ENCODE measurements around the gene UGDH.
"Not testable (repeated sequence)": the region's sequence is repeated elsewhere in the genome, so short reads cannot be mapped to it uniquely, and the experiment has no call there.

The UGDH gene

DNA sequence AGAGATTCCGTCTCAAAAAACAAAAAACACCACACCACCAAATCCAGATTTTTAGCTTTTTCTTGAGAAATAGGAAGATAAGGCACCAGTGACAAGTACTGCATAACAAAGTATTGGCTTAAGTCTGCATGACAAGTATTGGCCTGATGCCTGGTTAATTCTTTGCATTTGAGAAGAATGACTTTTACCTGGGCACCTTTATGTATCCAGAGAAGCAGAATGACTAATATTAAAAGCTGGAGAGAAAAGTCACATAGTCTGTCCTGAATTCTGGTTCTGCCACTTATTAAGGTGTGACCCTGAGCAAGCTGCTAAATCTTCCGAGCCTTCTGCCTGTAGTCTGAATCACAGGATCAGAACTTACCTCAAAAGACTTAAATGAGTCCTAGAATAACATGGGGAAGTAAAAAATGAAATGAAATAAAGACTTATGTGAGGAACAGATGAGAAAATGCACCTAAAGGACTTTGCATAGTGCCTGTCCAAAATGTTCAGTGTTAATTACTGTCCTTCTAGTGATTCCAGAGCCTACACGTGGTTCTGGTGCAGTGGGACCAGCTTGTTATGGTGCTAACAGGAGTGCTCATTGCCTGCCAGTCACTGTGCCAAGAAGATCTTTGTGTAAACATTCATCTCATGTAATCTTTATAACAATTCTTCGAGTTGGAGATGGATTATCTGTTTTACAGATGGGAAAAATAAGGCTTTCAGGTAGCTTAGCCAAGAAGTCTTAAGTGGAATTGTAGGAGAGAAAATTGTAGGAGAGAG lies 31.6 kb downstream of the UGDH start:
- DNase-seq (ENCODE audit: low read depth in 2 of 2), result no peak

DNA sequence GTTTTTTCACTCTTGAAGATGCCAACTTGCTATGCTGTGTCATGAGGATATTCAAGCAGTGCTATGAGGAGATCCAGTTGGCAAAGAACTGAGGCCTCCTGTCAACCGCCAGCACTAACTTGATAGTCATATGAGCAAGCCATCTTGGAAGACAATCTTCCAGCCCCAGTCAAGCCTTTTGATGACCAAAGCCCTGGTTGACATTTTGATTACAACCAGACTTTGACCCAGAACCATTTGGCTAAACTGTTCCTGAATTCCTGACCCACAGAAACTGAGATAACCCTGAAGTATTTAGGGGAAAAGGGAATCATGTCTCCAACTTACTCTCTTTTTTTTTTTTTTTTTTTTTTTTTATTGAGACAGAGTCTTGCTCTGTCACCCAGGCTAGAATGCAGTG lies 32.9 kb downstream of the UGDH start:
- DNase-seq (ENCODE audit: low read depth in 2 of 2), result no peak

DNA sequence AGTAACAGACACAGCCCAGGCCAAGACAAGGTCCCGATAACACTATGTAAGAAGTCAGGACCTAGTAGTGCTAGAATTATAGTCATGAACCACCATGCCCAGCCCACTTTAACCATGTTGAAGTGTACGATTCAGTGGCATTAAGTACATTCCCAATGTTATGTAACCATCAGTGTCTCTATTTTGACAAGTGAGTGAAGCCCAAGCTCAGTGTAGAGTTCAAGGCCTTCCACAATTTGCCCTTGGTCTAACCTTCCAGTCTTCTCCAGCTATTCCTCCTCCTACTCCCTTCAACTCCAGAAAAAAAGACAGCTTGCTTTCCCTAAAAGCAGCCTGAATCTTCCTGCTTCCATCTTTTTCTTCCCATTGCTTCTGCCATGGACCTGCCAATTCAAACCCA lies 36.9 kb downstream of the UGDH start:
- DNase-seq (ENCODE audit: low read depth in 2 of 2), result no peak

DNA sequence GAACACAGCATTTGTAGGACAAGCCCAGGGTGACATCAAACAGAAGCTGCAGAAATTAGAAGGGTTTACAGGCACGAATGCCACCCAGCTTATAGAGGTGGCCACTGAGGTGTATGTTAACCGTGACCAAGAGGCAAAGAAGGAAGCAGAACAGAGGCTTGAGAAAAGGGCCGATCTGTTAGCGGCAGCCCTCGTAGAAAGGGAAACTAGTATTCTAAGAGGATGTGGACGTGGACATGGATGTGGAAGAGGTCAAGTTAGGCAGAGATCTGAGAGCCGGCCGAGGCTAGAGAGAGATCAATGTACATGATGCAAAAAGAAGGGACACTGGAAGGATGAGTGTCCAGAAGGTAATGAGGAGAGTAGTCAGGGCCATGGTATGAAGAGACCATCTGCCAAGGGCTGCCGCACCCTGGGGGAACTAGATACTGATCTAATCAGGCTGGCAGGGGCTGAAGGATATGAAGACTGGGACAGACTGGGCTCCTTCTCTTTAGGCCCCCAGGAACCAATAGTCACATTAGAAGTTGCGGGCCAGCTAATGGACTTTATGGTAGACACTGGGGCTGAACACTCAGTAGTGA lies 40.9 kb downstream of the UGDH start:
- DNase-seq (ENCODE audit: low read depth in 2 of 2), result no peak

DNA sequence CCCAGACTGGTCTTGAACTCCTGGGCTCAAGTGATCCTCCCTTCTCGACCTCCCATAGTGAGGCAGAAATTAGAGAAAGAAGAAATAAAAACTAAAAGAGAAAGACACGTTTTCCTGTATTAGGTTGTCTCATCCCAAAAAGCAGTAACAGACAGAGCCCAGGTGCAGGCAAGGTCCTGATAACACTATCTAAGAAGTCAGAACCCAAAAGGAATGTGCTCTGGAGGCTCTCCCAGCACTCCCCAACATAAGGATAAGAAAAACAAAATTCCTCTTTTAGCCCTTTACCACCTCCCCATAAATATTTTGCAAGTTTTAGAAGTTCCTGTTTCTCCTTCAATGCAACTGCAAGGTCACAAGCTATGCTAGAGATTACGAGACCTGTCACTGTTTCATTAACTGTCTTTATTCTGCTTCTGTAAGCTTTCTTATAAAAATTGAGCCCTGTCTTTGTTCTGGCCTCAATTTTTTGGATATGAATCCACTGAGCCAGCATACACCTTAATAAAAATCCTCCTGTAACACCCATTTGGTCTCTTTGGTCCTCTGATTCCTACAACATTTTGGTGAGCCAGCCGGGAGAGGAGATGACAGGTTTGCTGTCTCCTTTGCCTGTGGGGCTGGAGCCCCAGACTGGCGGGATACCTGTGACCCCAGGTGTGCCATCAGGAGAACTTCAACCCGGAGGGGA lies 42.5 kb downstream of the UGDH start:
- DNase-seq (ENCODE audit: low read depth in 2 of 2), result no peak

DNA sequence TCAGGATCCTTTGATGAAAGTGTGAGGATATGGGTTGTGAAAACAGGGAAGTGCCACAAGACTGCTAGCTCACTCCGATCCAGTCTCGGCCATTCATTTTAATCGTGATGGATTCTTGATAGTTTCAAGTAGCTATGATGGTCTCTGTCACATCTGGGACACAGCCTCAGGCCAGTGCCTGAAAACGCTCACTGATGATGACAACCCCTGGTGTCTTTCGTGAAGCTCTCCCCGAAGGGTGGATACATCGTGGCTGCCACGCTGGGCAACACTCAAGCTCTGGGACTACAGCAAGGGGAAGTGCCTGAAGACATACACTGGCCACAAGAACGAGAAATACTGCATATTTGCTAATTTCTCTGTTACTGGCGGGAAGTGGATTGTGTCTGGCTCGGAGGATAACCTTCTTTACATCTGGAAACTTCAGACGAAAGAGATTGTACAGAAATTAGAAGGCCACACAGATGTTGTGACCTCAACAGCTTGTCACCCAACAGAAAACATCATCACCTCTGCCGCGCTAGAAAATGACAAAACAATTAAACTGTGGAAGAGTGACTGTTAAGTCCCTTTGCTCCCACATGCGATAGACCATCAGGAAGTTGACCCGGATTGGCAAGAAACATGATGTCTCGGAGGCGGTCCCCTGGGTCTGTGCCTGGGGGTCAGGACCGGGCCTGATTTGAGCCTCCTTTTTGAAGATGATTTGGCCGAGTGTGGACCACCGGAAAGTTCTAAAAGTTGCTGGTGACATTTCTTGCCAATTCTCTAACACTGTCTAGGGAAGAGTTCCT lies 46.1 kb downstream of the UGDH start:
- no peak for DNase-seq (ENCODE audit: low read depth in 2 of 2)

DNA sequence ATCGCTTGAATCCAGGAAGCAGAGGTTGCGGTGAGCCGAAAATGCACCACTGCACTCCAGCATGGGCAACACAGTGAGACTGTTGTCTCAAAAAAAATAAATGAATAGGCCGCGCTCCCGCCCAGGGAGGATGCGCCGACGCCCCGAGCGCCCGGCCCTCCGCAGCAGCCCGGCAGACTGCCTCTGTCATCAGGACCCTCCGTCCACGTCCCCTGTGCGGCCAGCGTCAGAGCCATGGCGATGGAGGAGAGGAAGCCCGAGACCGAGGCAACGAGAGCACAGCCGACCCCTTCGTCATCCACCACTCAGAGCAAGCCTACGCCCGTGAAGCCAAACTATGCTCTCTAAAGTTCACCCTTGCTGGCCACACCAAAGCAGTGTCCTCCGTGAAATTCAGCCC lies 47.0 kb downstream of the UGDH start:
- no peak for DNase-seq (ENCODE audit: low read depth in 2 of 2)

DNA sequence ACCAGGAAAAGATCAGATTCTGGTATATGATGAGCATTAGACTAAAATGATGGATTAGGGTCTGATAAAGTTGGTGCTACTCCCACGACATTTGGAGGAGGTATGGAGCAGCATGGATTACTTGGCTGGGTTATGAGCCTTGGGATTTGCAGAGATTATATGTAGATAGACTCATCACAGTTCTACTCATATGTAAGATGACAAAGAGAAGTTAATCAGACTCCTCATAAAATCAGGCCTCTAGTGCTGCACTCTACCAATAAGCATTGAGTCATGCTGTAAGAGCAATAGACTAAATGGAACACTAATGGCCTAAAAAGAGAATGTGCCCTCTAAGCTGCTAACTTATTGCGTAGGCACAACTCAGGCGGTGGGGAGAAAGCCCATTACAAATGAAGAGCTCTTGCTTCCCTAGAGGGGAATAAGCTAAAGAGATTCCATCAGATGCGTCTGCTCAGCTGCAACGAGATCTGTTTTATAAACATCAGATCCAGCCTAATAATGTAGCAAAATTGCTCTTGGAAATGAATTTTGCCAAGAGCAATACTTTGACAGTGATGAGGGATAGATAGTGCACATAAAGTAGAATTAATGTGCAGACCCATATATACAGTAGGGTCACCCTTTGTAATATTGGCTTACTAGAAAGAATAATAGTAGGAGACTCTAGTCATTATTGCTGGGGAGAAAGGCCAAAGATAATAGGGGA lies 50.9 kb downstream of the UGDH start:
- no peak for DNase-seq (ENCODE audit: low read depth in 2 of 2)

DNA sequence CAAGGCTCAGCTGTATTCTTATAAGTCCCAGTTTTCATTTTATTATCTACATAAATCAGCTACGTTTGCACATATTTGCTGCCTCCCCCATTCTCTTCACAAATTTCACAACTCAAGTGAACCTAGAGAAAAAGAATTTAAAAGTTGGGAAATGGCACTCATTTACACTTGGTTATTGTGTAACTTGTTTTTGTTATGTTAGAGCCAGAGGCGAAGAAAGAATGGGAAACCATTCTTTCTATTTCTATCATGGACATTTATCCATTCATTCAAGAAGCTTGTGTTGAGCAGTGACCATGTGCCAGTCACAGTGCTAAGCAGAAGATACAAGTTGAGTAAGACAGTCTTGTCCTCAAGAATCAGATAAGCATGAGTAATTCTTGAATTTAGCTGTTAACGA lies 54.8 kb downstream of the UGDH start:
- DNase-seq (ENCODE audit: low read depth in 2 of 2), result no peak

DNA sequence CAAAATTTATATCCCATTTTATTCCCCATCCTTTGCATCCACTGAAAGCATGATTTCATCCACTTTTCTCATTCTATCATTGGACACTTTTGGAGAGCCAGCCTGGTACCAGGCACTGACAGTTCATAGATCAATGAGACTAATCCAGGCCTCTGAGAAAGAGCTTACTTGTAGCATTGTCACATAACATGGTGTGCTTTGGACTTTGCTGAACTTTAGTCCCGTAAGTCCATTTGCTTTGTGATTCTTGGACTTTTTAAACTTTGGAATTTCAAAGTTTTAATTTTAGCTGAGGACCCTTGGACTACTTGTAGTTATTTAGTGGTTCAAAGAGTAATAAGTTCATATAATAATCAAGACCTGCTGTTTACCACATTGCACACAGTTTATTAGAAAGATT lies 56.8 kb downstream of the UGDH start:
- no peak for DNase-seq (ENCODE audit: low read depth in 2 of 2)

DNA sequence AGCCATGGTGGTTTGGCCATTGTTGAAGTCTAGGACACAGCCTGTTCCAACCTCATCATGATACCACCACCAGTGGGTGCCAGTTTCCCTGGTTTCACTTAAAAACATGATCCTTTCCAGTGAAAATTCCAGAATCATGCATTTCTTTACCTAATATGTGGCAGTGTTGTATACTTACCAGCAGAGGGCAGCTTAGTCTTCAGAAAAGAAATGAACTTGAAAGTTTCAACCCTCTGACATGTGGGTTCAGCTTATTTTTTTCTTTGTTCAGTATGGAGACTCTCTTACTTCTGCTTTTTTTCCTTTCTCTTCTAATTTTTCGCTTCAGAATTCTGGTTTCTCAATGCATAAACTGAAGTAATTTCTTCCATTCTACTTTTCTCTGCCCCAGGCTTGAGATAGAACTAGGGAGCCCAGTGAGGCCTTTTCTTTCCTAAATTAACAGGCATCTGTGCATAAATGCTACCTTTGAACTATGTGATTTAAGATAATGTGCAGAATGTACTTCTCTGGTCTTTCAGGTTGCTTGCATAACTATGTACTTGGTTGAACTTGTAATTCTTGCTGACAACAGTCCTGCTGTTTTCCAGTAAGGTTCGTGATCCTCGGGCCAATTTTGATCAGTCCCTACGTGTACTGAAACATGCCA lies 57.7 kb downstream of the UGDH start:
- DNase-seq (ENCODE audit: low read depth in 2 of 2), result no peak

DNA sequence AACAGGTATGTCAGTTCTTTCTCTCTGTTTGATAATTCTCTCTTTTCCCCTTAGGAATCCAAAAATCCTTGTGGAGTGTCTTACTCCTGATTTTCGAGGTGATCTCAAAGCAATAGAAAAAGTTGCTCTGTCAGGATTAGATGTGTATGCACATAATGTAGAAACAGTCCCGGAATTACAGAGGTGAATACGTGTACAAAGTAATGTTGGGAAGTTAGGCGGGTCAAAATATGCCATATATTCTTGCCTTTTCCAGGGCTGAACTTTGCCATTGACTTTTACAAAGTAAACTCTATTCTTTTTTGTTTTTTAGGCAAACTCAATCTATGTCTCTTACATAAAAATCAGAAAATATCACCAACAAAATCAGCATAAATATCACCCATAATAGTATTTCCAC lies 59.8 kb downstream of the UGDH start:
- no peak for DNase-seq (ENCODE audit: low read depth in 2 of 2)

DNA sequence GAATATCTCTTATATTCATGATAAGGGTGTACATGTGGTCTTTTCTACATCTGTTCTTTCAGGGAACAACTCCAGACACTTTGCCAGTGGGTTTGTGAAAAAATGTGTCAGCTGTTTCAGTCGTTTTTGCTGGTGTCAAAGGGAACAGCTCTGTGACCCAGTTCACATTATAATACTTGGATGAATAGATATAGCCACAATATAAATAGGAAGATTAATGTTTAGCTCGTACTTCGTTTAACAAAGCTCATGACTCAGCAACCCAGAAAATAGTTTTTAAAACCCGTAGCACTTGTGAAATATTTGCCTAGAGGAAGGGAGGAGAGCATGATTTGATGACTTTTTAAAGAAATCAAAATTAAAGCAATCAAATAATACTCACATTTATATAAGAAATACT lies 60.5 kb downstream of the UGDH start:
- no peak for DNase-seq (ENCODE audit: low read depth in 2 of 2)

DNA sequence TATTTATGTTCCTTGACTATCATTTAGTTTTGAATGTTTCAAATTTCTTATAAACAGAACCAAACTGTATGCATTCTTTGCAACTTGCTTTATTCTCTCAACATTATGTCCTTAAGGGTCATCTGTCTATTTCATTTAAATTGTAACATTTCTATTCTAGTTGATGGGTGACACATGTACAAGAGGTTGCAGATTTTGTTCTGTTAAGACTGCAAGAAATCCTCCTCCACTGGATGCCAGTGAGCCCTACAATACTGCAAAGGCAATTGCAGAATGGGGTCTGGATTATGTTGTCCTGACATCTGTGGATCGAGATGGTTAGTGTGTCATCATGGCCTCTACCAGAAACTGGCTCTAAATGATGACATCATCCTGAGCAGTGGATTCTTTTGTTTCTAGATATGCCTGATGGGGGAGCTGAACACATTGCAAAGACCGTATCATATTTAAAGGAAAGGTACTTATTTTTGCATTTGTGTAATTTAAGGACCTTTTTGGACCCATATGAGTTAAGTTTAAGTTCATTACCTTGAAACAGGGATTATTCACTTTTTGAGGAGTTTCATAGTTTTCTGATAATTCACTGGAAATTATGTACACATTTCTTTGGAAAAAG lies 62.2 kb downstream of the UGDH start:
- no peak for DNase-seq (ENCODE audit: low read depth in 2 of 2)

DNA sequence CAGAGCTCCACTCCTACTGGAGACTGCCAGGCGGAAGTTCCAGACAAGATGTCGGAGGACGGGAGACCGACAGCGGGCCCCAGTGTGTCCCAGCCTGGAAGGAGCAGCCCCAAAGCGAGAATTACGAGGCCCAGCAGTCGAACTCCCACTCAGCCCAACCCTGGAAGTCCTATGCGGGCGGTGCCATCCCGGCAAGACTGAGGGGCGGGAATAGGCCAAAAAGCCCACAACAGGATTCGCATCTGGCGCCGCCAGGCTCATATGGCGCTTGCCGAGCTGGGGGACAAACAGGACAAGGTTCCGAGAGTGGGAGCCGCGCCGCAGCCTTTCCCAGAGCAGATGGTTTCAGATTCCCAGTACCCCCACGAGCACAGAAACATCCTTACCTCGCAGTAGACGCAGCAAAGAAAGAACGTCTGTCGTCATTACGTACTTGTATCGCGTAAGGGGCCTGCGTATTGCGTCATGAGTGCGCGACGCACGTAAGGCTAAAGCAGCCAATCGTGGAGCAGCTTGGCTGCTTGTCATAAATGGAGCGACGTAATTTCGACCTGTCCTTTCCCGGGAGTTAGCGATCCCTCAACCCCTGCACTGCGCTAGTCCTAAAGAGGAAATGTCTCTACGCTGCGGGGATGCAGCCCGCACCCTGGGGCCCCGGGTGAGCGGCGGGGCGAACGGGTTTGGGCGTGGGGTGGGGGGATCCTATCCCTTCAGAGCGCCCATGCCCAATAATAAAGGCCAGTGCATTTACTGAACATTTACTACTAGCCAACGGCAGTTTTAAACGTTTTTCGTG lies 68.5 kb downstream of the UGDH start, which contains the start of the genes LIAS and RPL9:
TSS of gene LIAS (plus strand) at position 552 of the 796 bp plus-strand sequence. CDS start at position 614, 62 bp downstream.
TSS of gene RPL9 (minus strand) at position 418 of the 796 bp plus-strand sequence. CDS start 483 bp downstream, outside the sequence.
- peak; percentile 89 to 90 for DNase-seq (ENCODE audit: low read depth in 2 of 2)

DNA sequence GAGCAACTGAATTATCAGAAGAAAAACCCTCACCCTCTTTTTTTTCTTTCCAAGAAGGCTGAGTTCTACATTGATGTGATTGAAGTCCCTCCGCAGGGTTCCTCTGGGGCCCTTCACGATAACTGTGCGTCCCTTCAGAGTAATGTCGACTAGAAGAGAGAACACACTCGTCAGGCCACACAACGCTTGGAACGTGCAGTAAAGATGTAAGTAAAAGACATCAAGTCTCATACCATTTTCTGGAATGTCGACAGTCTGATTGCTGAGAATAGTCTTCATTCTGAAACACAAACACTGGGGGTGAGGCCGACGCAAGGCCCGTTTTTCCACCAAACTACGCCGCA lies 69.1 kb downstream of the UGDH start:
- not testable (repeated sequence) for DNase-seq (ENCODE audit: low read depth in 2 of 2)

DNA sequence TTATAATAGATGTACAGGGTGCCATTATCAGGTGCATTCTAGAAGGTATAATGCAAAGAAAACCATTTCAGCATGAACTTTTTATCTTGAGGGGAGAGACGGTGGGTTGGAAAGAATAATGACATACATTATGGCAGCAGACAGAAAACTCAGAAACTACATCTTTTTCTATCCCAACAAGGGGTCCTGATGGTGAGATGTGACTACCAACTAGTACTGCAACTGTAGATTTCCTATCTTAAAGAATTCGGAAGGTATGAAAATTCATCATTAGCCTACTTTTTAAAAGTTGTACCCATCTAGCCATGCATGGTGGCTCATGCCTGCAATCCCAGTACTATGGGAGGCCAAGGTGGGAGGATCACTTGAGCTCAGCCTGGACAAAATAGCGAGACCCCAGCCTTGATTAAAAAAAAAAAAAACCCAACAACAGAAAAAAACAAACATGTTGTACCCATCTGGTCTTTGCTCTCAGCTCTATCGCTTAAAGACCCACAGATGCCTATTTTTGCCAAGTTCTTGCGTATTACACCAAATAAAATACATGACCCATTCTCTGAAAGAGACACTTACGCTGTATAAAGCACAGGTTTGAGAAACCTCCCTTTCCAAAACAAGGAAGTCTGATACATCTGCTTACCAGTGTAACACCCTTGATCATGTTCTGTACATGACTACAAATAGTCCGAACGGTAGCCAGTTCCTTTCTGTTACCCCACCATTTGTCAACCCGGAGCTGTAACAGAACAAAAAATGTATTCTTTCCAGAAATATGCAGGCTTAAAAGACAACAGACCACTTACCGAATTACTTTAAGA lies 70.1 kb downstream of the UGDH start:
- DNase-seq (ENCODE audit: low read depth in 2 of 2), result no peak

DNA sequence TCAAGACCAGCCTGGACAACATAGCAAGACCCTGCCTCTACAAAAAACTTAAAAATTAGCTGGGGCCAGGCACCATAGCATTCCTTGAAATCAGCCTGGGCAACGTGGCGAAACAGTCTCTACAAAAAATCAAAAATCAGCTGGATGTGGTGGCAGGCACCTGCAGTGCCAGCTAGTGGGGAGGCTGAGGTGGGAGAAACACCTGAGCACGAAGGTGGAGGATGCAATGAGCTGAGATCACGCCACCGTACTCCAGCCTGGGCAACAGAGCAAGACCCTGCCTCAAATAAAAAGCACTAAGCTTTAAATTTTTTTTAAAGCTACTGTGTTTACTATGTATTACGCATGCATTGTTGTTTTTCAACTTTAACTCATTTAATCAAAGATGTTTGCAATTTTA lies 71.8 kb downstream of the UGDH start:
- DNase-seq (ENCODE audit: low read depth in 2 of 2), result no peak

DNA sequence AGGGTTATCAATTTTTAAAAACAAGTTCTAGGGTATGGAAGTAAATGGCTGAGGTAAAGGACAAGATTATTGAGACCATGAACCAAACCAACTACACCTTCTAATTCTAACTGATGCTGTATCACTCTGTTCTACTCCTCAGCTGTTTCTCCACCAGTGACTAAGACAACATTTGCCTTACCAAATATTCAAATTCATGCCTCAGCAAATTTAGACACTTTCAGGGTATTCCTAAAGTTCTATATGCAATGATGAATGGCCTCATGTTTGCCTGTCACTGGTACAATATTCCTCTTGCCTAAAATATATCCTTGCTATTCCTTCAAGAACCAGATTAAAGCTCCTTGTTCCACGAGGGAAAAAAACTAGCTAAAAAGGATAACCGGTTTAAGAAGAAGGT lies 73.5 kb downstream of the UGDH start:
- DNase-seq (ENCODE audit: low read depth in 2 of 2), result no peak

Data from stimulated activated CD8-positive, alpha-beta memory T cell treated with anti-CD3 and anti-CD28 coated beads, Interleukin-7, amount 100 ng/mL, for 1 hour (primary cell).